IMR-90 (cell line): ENCODE measurements around the gene MYBPHL. TPM values are rescaled to one million over a fixed set of nuclear protein-coding genes. Genes with fewer than 3 reads are reported as not detected.

Source experiments
- ATAC-seq: fragments of 200-7000 bp; cut with Tn5 transposase; 2 replicates; pipeline ENCODE4 v1.9.1; 2020; ENCODE audit warnings: low read depth, mild to moderate bottlenecking, moderate library complexity
- BruUV-seq: library from RNA; stranded (reverse); fragments of 400-500 nt; replicated peaks from 2 replicates; lab custom pipeline; 2021; lab: Mats Ljungman, UMichigan
- CTCF ChIA-PET: fragments of 300-600 bp; formaldehyde crosslinking; extraction: SDS; loops from one replicate; lab custom pipeline; 2021; ENCODE audit warnings: antibody characterized with exemption; lab: Yijun Ruan, JAX
- POLR2A ChIA-PET: fragments of 300-600 bp; sonication (Branson Sonifier 250); formaldehyde crosslinking; loops from one replicate; lab custom pipeline; 2022; ENCODE audit warnings: antibody characterized with exemption; ENCODE audit not compliant: unreplicated experiment; lab: Charles Lee
- DNase-seq: peaks from one replicate; pipeline ENCODE4 v3.0.0; 2013
- H2AFZ ChIP-seq: replicated peaks from 2 replicates; pipeline ENCODE3; 2013; ENCODE audit warnings: low read length, mild to moderate bottlenecking; ENCODE audit not compliant: poor library complexity
- H2AK5ac ChIP-seq: 2 replicates; pipeline ENCODE4 v1.6.1; 2013; ENCODE audit warnings: low read depth, low read length, inconsistent platforms
- H2AK9ac ChIP-seq: replicated peaks from 2 replicates; pipeline ENCODE3; 2013; ENCODE audit warnings: mild to moderate bottlenecking, low read depth, low read length, moderate library complexity; ENCODE audit not compliant: poor library complexity
- H2BK120ac ChIP-seq: 2 replicates; pipeline ENCODE4 v1.6.1; 2013; ENCODE audit warnings: low read depth, low read length, inconsistent platforms
- H2BK15ac ChIP-seq: 3 replicates; pipeline ENCODE4 v1.6.1; 2013; ENCODE audit warnings: low read depth, low read length, inconsistent platforms
- H2BK20ac ChIP-seq: 2 replicates; pipeline ENCODE4 v1.6.1; 2013; ENCODE audit warnings: low read depth, mild to moderate bottlenecking, inconsistent platforms, low read length, moderate library complexity
- H2BK5ac ChIP-seq: 2 replicates; pipeline ENCODE4 v1.6.1; 2013; ENCODE audit warnings: mild to moderate bottlenecking, low read depth, low read length, inconsistent platforms; ENCODE audit not compliant: poor library complexity, severe bottlenecking
- H3K14ac ChIP-seq: replicated peaks from 2 replicates; pipeline ENCODE4 v1.6.1; 2013; ENCODE audit warnings: low read depth, low read length, inconsistent platforms
- H3K18ac ChIP-seq: 2 replicates; pipeline ENCODE4 v1.6.1; 2013; ENCODE audit warnings: low read depth, low read length, control low read depth
- H3K23ac ChIP-seq: 2 replicates; pipeline ENCODE4 v1.6.1; 2013; ENCODE audit warnings: low read depth, low read length, inconsistent platforms
- H3K27ac ChIP-seq: 2 replicates; pipeline ENCODE4 v1.5.1; 2013; ENCODE audit warnings: mild to moderate bottlenecking, control low read depth, low read length; ENCODE audit not compliant: insufficient read depth
- H3K27me3 ChIP-seq: 2 replicates; pipeline ENCODE4 v1.6.1; 2013; ENCODE audit warnings: low read length; ENCODE audit not compliant: control insufficient read depth, insufficient read depth
- H3K36me3 ChIP-seq: 2 replicates; pipeline ENCODE4 v1.6.1; 2013; ENCODE audit warnings: low read length, mixed read lengths; ENCODE audit not compliant: control insufficient read depth, insufficient read depth
- H3K4ac ChIP-seq: 2 replicates; pipeline ENCODE4 v1.6.1; 2013; ENCODE audit warnings: low read depth, low read length, inconsistent platforms
- H3K4me1 ChIP-seq: 2 replicates; pipeline ENCODE4 v1.6.1; 2013; ENCODE audit warnings: low read length, mixed read lengths; ENCODE audit not compliant: control insufficient read depth, insufficient read depth
- H3K4me2 ChIP-seq: 2 replicates; pipeline ENCODE4 v1.6.1; 2013; ENCODE audit warnings: low read depth, mild to moderate bottlenecking, control low read depth, low read length, moderate library complexity
- H3K4me3 ChIP-seq: 2 replicates; pipeline ENCODE4 v1.5.1; 2013; ENCODE audit warnings: low read depth, mild to moderate bottlenecking, control low read depth, low read length, moderate library complexity; ENCODE audit not compliant: insufficient read depth
- H3K56ac ChIP-seq: 2 replicates; pipeline ENCODE4 v1.6.1; 2013; ENCODE audit warnings: low read length, inconsistent platforms; ENCODE audit not compliant: insufficient read depth; ENCODE audit errors: extremely low read depth
- H3K79me1 ChIP-seq, 2 experiments: 2 replicates each; pipeline ENCODE4 v1.6.1; 2013; ENCODE audit warnings: low read length in 2 of 2, inconsistent platforms in 1 of 2, low read depth in 1 of 2
- H3K9ac ChIP-seq: 2 replicates; pipeline ENCODE4 v1.6.1; 2013; ENCODE audit warnings: low read depth, low read length, control low read depth
- H3K9me1 ChIP-seq: 2 replicates; pipeline ENCODE4 v1.6.1; 2013; ENCODE audit warnings: low read length, inconsistent platforms; ENCODE audit not compliant: insufficient read depth
- H3K9me3 ChIP-seq: 2 replicates; pipeline ENCODE4 v1.6.1; 2013; ENCODE audit warnings: low read length; ENCODE audit not compliant: control insufficient read depth, insufficient read depth
- H4K20me1 ChIP-seq: 2 replicates; pipeline ENCODE4 v1.6.1; 2013; ENCODE audit warnings: low read length, inconsistent platforms; ENCODE audit not compliant: insufficient read depth
- H4K5ac ChIP-seq: 2 replicates; pipeline ENCODE4 v1.6.1; 2013; ENCODE audit warnings: mild to moderate bottlenecking, low read depth, low read length, control low read depth
- H4K8ac ChIP-seq, 2 experiments: 2 replicates each; pipeline ENCODE4 v1.6.1; 2013; ENCODE audit warnings: low read depth in 2 of 2, low read length in 2 of 2, control low read depth in 1 of 2, inconsistent platforms in 1 of 2
- H4K91ac ChIP-seq: 2 replicates; pipeline ENCODE4 v1.6.1; 2013; ENCODE audit warnings: low read depth, low read length, inconsistent platforms; ENCODE audit not compliant: insufficient read depth
- CHD1 ChIP-seq: IDR thresholded peaks from 2 replicates; pipeline ENCODE4 v1.6.1; 2012; ENCODE audit warnings: low read depth, low read length, improper control_type of control experiment
- MAFK ChIP-seq: IDR thresholded peaks from 2 replicates; pipeline ENCODE4 v1.6.1; 2012; ENCODE audit warnings: low read depth, low read length, improper control_type of control experiment
- MAZ ChIP-seq: IDR thresholded peaks from 2 replicates; pipeline ENCODE4 v1.6.1; 2012; ENCODE audit warnings: low read depth, mild to moderate bottlenecking, low read length, improper control_type of control experiment, moderate library complexity, borderline replicate concordance
- MXI1 ChIP-seq: IDR thresholded peaks from 2 replicates; pipeline ENCODE4 v1.6.1; 2012; ENCODE audit warnings: low read depth, mild to moderate bottlenecking, low read length, moderate library complexity, borderline replicate concordance
- NFE2L2 ChIP-seq: fragments of 150-350 bp; IDR thresholded peaks from 2 replicates; pipeline ENCODE4 v1.6.1; 2016; ENCODE audit warnings: low read depth, mild to moderate bottlenecking, low read length
- POLR2A ChIP-seq: IDR thresholded peaks from 2 replicates; pipeline ENCODE4 v1.6.1; 2012; ENCODE audit warnings: mild to moderate bottlenecking, low read depth, low read length
- RCOR1 ChIP-seq: IDR thresholded peaks from 2 replicates; pipeline ENCODE4 v1.6.1; 2012; ENCODE audit warnings: mild to moderate bottlenecking, low read length, improper control_type of control experiment; ENCODE audit not compliant: insufficient replicate concordance
- RFX5 ChIP-seq: IDR thresholded peaks from 2 replicates; pipeline ENCODE4 v1.8.0; 2012; ENCODE audit warnings: low read depth, mild to moderate bottlenecking, low read length, moderate library complexity
- SMC3 ChIP-seq: fragments of 150-350 bp; IDR thresholded peaks from 2 replicates; pipeline ENCODE4 v1.6.1; 2016; ENCODE audit warnings: low read depth, mild to moderate bottlenecking, antibody characterized with exemption, low read length, moderate library complexity
- WGBS, 2 experiments: methylation state at CpG; one replicate each; pipeline versions ENCODE4 v1.1.5 to v1.1.7; 2013; ENCODE audit warnings: missing lambda C conversion rate in 2 of 2; ENCODE audit not compliant: insufficient read length in 1 of 2; ENCODE audit errors: extremely low coverage in 2 of 2; 5-methylcytosine and 5-hydroxymethylcytosine counted together
- dilution Hi-C: fragments of 300-500 bp; cut with HindIII; formaldehyde crosslinking; loops from one replicate; pipeline ENCODE4 v1.14.3; 2018; ENCODE audit warnings: low sequenced_read_pairs; ENCODE audit not compliant: unreplicated experiment
- in situ Hi-C: fragments of 300-500 bp; cut with MboI; formaldehyde crosslinking; loops from 3 replicates; pipeline ENCODE4 v1.14.3; 2019; ENCODE audit warnings: low sequenced_read_pairs, inconsistent platforms, mixed read lengths
- intact Hi-C: fragments of 100-400 bp; cut with micrococcal nuclease; formaldehyde crosslinking; loops from 2 replicates; pipeline ENCODE4 v1.10.0; 2022
- polyA plus RNA-seq, 3 experiments: library from polyadenylated mRNA; depleted of rRNA; stranded (reverse); fragments of >200 nt; gene quantifications; 2 replicates each; pipeline ENCODE4 v1.2.3, GENCODE V29; 2012; ENCODE audit warnings: low replicate concordance in 1 of 3
- total RNA-seq: library from RNA; depleted of rRNA; stranded (reverse); fragments of >200 nt; gene quantifications from 2 replicates; pipeline ENCODE4 v1.2.3, GENCODE V29; 2012
- TF ChIP-seq, protein P1 (sequence below): fragments of 150-350 bp; IDR thresholded peaks from 2 replicates; pipeline ENCODE4 v1.6.1; 2017; ENCODE audit warnings: mild to moderate bottlenecking, antibody characterized with exemption, low read length, low read depth
- TF ChIP-seq, protein P2 (sequence below): conservative IDR thresholded peaks from 2 replicates; pipeline ENCODE4 v1.5.1; 2012; ENCODE audit warnings: mild to moderate bottlenecking, low read depth, low read length, improper control_type of control experiment
- TF ChIP-seq, protein P3 (sequence below): fragments of 150-350 bp; IDR thresholded peaks from 2 replicates; pipeline ENCODE4 v1.6.1; 2016; ENCODE audit warnings: low read depth, mild to moderate bottlenecking, low read length, moderate library complexity, borderline replicate concordance

Gene MYBPHL
- total and polyA plus RNA-seq, 2 of the 4 experiments (the other 2 are of a cell fraction) = 0.07 TPM; not detected in 1

DNA sequence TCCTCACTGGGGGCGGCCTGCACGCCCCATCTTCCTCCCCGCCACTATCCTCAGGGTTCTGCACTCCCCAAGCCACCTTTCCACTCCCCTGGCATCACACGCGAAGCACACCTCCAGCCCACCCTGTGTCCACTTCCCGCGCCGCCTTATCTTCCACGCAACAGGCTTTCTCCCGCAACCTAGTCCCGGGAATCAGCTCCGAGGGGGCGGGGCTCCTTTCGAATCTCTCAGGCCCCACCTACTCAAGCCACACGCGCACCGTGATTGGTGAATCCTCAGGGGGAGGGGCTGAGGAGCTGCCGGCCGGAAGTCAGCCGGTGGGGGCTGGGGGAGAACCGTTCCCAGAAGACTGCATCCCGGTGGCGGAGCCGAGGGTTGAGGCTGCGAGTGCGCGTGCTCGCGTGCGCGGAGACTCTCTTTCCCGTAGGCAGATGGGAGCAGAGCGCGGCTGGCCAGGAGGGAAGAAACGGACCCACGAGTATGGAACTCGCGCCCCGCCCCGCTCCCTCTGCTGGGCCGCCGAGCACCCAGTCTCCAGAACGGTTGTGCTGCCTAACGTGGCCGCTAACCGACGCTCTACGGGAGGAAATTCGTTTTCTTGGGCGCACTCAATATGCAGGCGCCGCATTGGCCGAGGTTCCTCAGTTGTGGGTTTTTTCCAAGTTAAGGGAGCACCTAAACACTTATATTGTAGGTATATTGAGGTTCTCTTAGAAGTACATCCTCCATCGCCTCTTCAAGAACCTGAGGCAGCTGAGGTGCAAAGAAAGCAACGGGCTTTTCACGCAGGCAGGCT, 23.7 kb downstream of the MYBPHL start, which contains the start of gene PSRC1:
TSS of gene PSRC1 (minus strand) at position 194 of the 796 bp plus-strand sequence.
- H2BK15ac ChIP-seq = peak within 1 kb of the TSS; percentile 93; the same call in 2 of the 3 replicates
- peak within 1 kb of the TSS; percentile 5 for H2BK20ac ChIP-seq
- ChIA-PET POLR2A (interaction anchor here (0.8 to 1.6 kb wide), 4 partner anchors 13 to 109 kb away, joined by 3 to 4 read pairs (median 3); no protein-coding TSS in a partner anchor), CTCF (interaction anchor here (0.6 to 1.2 kb wide), 5 partner anchors 24 to 115 kb away, joined by 3 to 4 read pairs (median 3); partner anchors contain the start of gene SORT1)
- peak within 1 kb of the TSS; percentile 76 for H4K91ac ChIP-seq
- H2AK9ac ChIP-seq = peak within 1 kb of the TSS; percentile 91
- H3K79me1 ChIP-seq = peaks cover 15 to 44% of the 10 kb centered on the region in 2 experiments
- peak within 1 kb of the TSS; percentile 92 for H3K56ac ChIP-seq
- dilution Hi-C loops = no loop called here
- DNase-seq (peak; percentile 96), ATAC-seq (peak; percentile 97)
- peaks cover 5% of the 10 kb centered on the region for H3K4me1 ChIP-seq
- H2BK5ac ChIP-seq = peak within 1 kb of the TSS; percentile 85
- H3K9me1 ChIP-seq = 0 out of 2 replicates have a peak, but pooled peaks cover 4% of the 10 kb centered on the region
- H3K14ac ChIP-seq = peak within 1 kb of the TSS; percentile 79
- BruUV-seq = no TSS peak
- H3K9me3 ChIP-seq = no peaks in the 10 kb centered on the region
- peak within 1 kb of the TSS; percentile 71 for H2BK120ac ChIP-seq
- no peaks in the 10 kb centered on the region for H3K27me3 ChIP-seq
- H3K36me3 ChIP-seq = peaks cover 6% of the 10 kb centered on the region
- WGBS, 2 experiments = 1% methylated on average over 17 of the region's 56 CpGs; no CpG with 5 or more reads in 1 of the 2 experiments
- in situ Hi-C loops = no loop called here
- peak within 1 kb of the TSS; percentile 97 to 100 for H4K8ac ChIP-seq
- H3K9ac ChIP-seq = peak within 1 kb of the TSS; percentile 89
- H3K27ac ChIP-seq = peak within 1 kb of the TSS; percentile 93
- peak within 1 kb of the TSS; percentile 95 for H2AFZ ChIP-seq
- intact Hi-C loops = loop anchor here (1.0 to 10.0 kb wide), 5 partner anchors 16 to 342 kb away; no protein-coding TSS in a partner anchor
- peak within 1 kb of the TSS; percentile 93 for H3K23ac ChIP-seq
- H4K20me1 ChIP-seq = no peaks in the 10 kb centered on the region
- H3K4me3 ChIP-seq = peak within 1 kb of the TSS; percentile 63
- peak within 1 kb of the TSS; percentile 67 for H3K18ac ChIP-seq
- peak within 1 kb of the TSS; percentile 96 for H3K4me2 ChIP-seq
- H4K5ac ChIP-seq = peak within 1 kb of the TSS; percentile 91
- H3K4ac ChIP-seq = peak within 1 kb of the TSS; percentile 85
- peak within 1 kb of the TSS; percentile 78 for H2AK5ac ChIP-seq
- TF ChIP-seq, protein P1, sequence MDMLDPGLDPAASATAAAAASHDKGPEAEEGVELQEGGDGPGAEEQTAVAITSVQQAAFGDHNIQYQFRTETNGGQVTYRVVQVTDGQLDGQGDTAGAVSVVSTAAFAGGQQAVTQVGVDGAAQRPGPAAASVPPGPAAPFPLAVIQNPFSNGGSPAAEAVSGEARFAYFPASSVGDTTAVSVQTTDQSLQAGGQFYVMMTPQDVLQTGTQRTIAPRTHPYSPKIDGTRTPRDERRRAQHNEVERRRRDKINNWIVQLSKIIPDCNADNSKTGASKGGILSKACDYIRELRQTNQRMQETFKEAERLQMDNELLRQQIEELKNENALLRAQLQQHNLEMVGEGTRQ = peak; percentile 3; the same call in 1 of the 2 replicates
- TF ChIP-seq SMC3 (peak; percentile 58), MAFK (no peak), NFE2L2 (no peak), RCOR1 (no peak), CHD1 (no peak), MXI1 (peak; percentile 80; the same call in 1 of the 2 replicates), POLR2A (peak; percentile 60; the same call in 1 of the 2 replicates), MAZ (peak; percentile 99), RFX5 (no peak)
- TF ChIP-seq, protein P2, sequence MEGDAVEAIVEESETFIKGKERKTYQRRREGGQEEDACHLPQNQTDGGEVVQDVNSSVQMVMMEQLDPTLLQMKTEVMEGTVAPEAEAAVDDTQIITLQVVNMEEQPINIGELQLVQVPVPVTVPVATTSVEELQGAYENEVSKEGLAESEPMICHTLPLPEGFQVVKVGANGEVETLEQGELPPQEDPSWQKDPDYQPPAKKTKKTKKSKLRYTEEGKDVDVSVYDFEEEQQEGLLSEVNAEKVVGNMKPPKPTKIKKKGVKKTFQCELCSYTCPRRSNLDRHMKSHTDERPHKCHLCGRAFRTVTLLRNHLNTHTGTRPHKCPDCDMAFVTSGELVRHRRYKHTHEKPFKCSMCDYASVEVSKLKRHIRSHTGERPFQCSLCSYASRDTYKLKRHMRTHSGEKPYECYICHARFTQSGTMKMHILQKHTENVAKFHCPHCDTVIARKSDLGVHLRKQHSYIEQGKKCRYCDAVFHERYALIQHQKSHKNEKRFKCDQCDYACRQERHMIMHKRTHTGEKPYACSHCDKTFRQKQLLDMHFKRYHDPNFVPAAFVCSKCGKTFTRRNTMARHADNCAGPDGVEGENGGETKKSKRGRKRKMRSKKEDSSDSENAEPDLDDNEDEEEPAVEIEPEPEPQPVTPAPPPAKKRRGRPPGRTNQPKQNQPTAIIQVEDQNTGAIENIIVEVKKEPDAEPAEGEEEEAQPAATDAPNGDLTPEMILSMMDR = peak; percentile 73
- TF ChIP-seq, protein P3, sequence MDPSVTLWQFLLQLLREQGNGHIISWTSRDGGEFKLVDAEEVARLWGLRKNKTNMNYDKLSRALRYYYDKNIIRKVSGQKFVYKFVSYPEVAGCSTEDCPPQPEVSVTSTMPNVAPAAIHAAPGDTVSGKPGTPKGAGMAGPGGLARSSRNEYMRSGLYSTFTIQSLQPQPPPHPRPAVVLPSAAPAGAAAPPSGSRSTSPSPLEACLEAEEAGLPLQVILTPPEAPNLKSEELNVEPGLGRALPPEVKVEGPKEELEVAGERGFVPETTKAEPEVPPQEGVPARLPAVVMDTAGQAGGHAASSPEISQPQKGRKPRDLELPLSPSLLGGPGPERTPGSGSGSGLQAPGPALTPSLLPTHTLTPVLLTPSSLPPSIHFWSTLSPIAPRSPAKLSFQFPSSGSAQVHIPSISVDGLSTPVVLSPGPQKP = peak; percentile 7; the same call in 1 of the 2 replicates
